ENCODE data around the gene TANGO2. TPM values are rescaled to one million over a fixed set of nuclear protein-coding genes. Genes with fewer than 3 reads are reported as not detected.

Gene TANGO2
- polyA plus RNA-seq, 1 of the 3 experiments (the other 2 are of a cell fraction): 20.7 TPM

DNA sequence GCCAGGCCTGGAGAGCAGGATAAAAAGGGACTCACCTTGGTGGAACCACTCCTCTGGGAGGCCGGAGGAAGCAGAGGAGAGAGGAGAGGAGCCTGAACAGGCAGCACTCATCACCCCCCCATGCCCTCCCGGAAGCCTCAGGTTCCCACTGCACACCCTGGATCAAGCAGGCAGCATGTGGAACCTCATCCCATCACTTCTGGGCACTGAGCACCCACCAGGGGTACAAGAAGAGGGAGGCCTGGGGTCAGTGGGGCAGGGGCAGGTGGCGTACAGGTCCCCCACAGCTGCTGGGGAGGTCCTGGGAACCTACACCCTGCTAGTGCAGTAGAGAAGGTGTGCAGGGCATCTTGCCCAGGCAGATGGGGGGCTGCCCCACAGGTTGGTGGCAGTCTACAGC is 44.2 kb upstream of the TANGO2 start:
- Histone ChIP-seq H3K79me2 (ENCODE audit: insufficient read depth) (no peaks in the 10 kb centered on the region), H3K9ac (no peak overlapping the region), H3K4me2 (no peak overlapping the region), H4K20me1 (ENCODE audit: insufficient read depth) (no peaks in the 10 kb centered on the region), H2AFZ (ENCODE audit: low read depth) (no peak overlapping the region), H3K9me3 (no peaks in the 10 kb centered on the region), H3K27ac (ENCODE audit: low read depth in 2 of 2, low read length in 1 of 2) (no peak overlapping the region), H3K9me2 (no peaks in the 10 kb centered on the region), H3F3A (replicated peaks; ENCODE audit: insufficient read depth) (no peaks in the 10 kb centered on the region), H3K4me1 (ENCODE audit: control insufficient read depth in 1 of 2, insufficient read depth in 2 of 2, low read depth in 1 of 2, low read length in 1 of 2) (peaks cover 0 to 25% of the 10 kb centered on the region in 2 experiments; a peak in 1 of 4 replicates), H3K27me3 (ENCODE audit: insufficient read depth) (no peaks in the 10 kb centered on the region), H3K4me3 (ENCODE audit: low read depth in 2 of 2, low read length in 1 of 2) (no peak overlapping the region), H3K36me3 (replicated peaks in 1 of 2; ENCODE audit: control insufficient read depth in 1 of 2, insufficient read depth in 2 of 2, low read length in 1 of 2) (peaks cover 0 to 57% of the 10 kb centered on the region in 2 experiments)
- ChIA-PET POLR2A (no interaction called here), CTCF (interaction anchor here (2.1 to 16.4 kb wide), 3 partner anchors 14 to 36 kb away, joined by 6 to 501 read pairs (median 224); no protein-coding TSS in a partner anchor)
- DNase-seq: no peak
- TF ChIP-seq MEF2A (IDR thresholded peaks at IDR 0.05; ENCODE audit: borderline replicate concordance, low read depth) (no peak), TEAD4 (IDR thresholded peaks at IDR 0.05; ENCODE audit: borderline replicate concordance, insufficient read depth) (no peak), CTCF (IDR thresholded peaks at IDR 0.05) (no peak), FOSL2 (IDR thresholded peaks at IDR 0.05; ENCODE audit: borderline replicate concordance, low read depth) (no peak), FOXJ3 (CRISPR knock-in tag; IDR thresholded peaks at IDR 0.05) (no peak), GABPA (IDR thresholded peaks at IDR 0.05; ENCODE audit: low read depth) (no peak), REST (IDR thresholded peaks at IDR 0.05; ENCODE audit: low read depth, low read length) (no peak), RCOR1 (IDR thresholded peaks at IDR 0.05; ENCODE audit: low read length) (no peak), NRF1 (IDR thresholded peaks at IDR 0.05; ENCODE audit: low read depth, low read length) (no peak), SIN3A (IDR thresholded peaks at IDR 0.05; ENCODE audit: borderline replicate concordance, low read depth, low read length) (no peak), NFIC (IDR thresholded peaks at IDR 0.05; ENCODE audit: borderline replicate concordance) (no peak)
- no CpG with 5 or more reads among the region's 3 CpGs for WGBS (ENCODE audit: low lambda C conversion rate)
